Activated CD8-positive, alpha-beta memory T cell treated with anti-CD3 and anti-CD28 coated beads for 36 hours (primary cell): ENCODE measurements around the gene DGUOK. TPM values are rescaled to one million over a fixed set of nuclear protein-coding genes. Genes with fewer than 3 reads are reported as not detected.
"Not testable (repeated sequence)": the region's sequence is repeated elsewhere in the genome, so short reads cannot be mapped to it uniquely, and the experiment has no call there.

Experiments
- CTCF ChIA-PET: fragments of 350-600 bp; sonication (Branson Sonifier 250); formaldehyde crosslinking; loops from one replicate; lab custom pipeline; 2021; ENCODE audit warnings: antibody characterized with exemption; lab: Charles Lee
- POLR2A ChIA-PET: fragments of 350-600 bp; sonication (Branson Sonifier 250); formaldehyde crosslinking; loops from one replicate; lab custom pipeline; 2021; ENCODE audit warnings: antibody characterized with exemption; lab: Charles Lee
- total RNA-seq, 2 experiments: library from RNA; stranded (reverse); gene quantifications; one replicate each; pipeline ENCODE4 v1.2.3, GENCODE V29; 2021

The DGUOK gene
- total RNA-seq, 2 experiments from 2014 or later, result 92.2 to 99.4 TPM

GRCh38 chr2:73935641-73936040 lies 9.0 kb downstream of the DGUOK start:
- POLR2A ChIA-PET, result no interaction called here
- CTCF ChIA-PET, result interaction anchor here (0.9 to 1.5 kb wide), 2 partner anchors 8 to 35 kb away, joined by 3 to 4 read pairs; no protein-coding TSS in a partner anchor

GRCh38 chr2:73937103-73937885 lies 10.6 kb downstream of the DGUOK start:
- ChIA-PET POLR2A (interaction anchor here (0.5 to 0.6 kb wide), 2 partner anchors 95 to 242 kb away, joined by 3 to 5 read pairs; partner anchors contain the start of gene MOB1A), CTCF (interaction anchor here (0.7 kb wide), 1 partner anchor 242 kb away, joined by 3 read pairs; no protein-coding TSS in a partner anchor)

- ChIA-PET POLR2A (no interaction called here), CTCF (interaction anchor here (0.7 kb wide), 1 partner anchor 241 kb away, joined by 3 read pairs; no protein-coding TSS in a partner anchor)
These were observed 11.2 kb downstream of the DGUOK start for GRCh38 chr2:73937899-73938298.

- CTCF ChIA-PET, result interaction anchor here (1.2 to 1.3 kb wide), 3 partner anchors 12 to 209 kb away, joined by 3 to 5 read pairs (median 4); partner anchors contain the start of gene DGUOK
- POLR2A ChIA-PET, result interaction anchor here (0.6 to 1.2 kb wide), 3 partner anchors 42 to 110 kb away, joined by 3 to 5 read pairs (median 3); partner anchors contain the start of gene STAMBP
These were observed 12.2 kb downstream of the DGUOK start for GRCh38 chr2:73938718-73939352.

GRCh38 chr2:73939419-73939818 lies 12.7 kb downstream of the DGUOK start:
- ChIA-PET POLR2A (interaction anchor here (1.2 kb wide), 1 partner anchor 111 kb away, joined by 5 read pairs; the partner anchor contains the start of gene STAMBP), CTCF (interaction anchor here (1.2 to 1.3 kb wide), 3 partner anchors 12 to 209 kb away, joined by 3 to 5 read pairs (median 4); partner anchors contain the start of gene DGUOK)

GRCh38 chr2:73940066-73940465 lies 13.4 kb downstream of the DGUOK start:
- CTCF ChIA-PET, result not testable (repeated sequence)
- POLR2A ChIA-PET, result interaction anchor here (0.7 kb wide), 1 partner anchor 170 kb away, joined by 9 read pairs; no protein-coding TSS in a partner anchor

GRCh38 chr2:73942664-73943063 lies 16.0 kb downstream of the DGUOK start:
- POLR2A ChIA-PET, result no interaction called here
- CTCF ChIA-PET, result interaction anchor here (0.7 kb wide), 1 partner anchor 514 kb away, joined by 3 read pairs; no protein-coding TSS in a partner anchor

GRCh38 chr2:73944714-73945113 lies 18.0 kb downstream of the DGUOK start:
- POLR2A ChIA-PET, result no interaction called here
- CTCF ChIA-PET, result interaction anchor here (1.0 to 1.5 kb wide), 2 partner anchors 11 to 14 kb away, joined by 4 read pairs; no protein-coding TSS in a partner anchor

- ChIA-PET CTCF (no interaction called here), POLR2A (no interaction called here)
These were observed 19.5 kb downstream of the DGUOK start for GRCh38 chr2:73946215-73946614.

- ChIA-PET CTCF (no interaction called here), POLR2A (no interaction called here)
These were observed 20.0 kb downstream of the DGUOK start for GRCh38 chr2:73946666-73947065.

- POLR2A ChIA-PET, result no interaction called here
- CTCF ChIA-PET, result no interaction called here
These were observed 20.8 kb downstream of the DGUOK start for GRCh38 chr2:73947412-73948018.

GRCh38 chr2:73949802-73950201 lies 23.1 kb downstream of the DGUOK start:
- ChIA-PET POLR2A (no interaction called here), CTCF (interaction anchor here (0.7 kb wide), 1 partner anchor 125 kb away, joined by 3 read pairs; no protein-coding TSS in a partner anchor)

- POLR2A ChIA-PET, result interaction anchor here (1.2 kb wide), 1 partner anchor 27 kb away, joined by 3 read pairs; no protein-coding TSS in a partner anchor
- CTCF ChIA-PET, result interaction anchor here (0.5 kb wide), 1 partner anchor 42 kb away, joined by 3 read pairs; no protein-coding TSS in a partner anchor
These were observed 26.1 kb downstream of the DGUOK start for GRCh38 chr2:73952499-73953446.

GRCh38 chr2:73956218-73956865 lies 29.7 kb downstream of the DGUOK start:
- CTCF ChIA-PET, result interaction anchor here (0.6 kb wide), 1 partner anchor 12 kb away, joined by 4 read pairs; no protein-coding TSS in a partner anchor
- POLR2A ChIA-PET, result no interaction called here

- CTCF ChIA-PET, result no interaction called here
- POLR2A ChIA-PET, result no interaction called here
These were observed 34.6 kb downstream of the DGUOK start for GRCh38 chr2:73961274-73961673.

GRCh38 chr2:73961823-73962615 lies 35.3 kb downstream of the DGUOK start:
- POLR2A ChIA-PET, result no interaction called here
- CTCF ChIA-PET, result no interaction called here

- CTCF ChIA-PET, result no interaction called here
- POLR2A ChIA-PET, result interaction anchor here (0.6 kb wide), 1 partner anchor 209 kb away, joined by 4 read pairs; no protein-coding TSS in a partner anchor
These were observed 36.1 kb downstream of the DGUOK start for GRCh38 chr2:73962798-73963197.
